GM21825 (cell line): ENCODE results near the gene PRM2.

Source experiments
- ATAC-seq: cut with Tn5 transposase; IDR thresholded peaks from one replicate; pipeline ENCODE4 v1.9.1; 2021; ENCODE audit warnings: mild to moderate bottlenecking, moderate library complexity; ENCODE audit not compliant: unreplicated experiment

PRM2 gene

DNA sequence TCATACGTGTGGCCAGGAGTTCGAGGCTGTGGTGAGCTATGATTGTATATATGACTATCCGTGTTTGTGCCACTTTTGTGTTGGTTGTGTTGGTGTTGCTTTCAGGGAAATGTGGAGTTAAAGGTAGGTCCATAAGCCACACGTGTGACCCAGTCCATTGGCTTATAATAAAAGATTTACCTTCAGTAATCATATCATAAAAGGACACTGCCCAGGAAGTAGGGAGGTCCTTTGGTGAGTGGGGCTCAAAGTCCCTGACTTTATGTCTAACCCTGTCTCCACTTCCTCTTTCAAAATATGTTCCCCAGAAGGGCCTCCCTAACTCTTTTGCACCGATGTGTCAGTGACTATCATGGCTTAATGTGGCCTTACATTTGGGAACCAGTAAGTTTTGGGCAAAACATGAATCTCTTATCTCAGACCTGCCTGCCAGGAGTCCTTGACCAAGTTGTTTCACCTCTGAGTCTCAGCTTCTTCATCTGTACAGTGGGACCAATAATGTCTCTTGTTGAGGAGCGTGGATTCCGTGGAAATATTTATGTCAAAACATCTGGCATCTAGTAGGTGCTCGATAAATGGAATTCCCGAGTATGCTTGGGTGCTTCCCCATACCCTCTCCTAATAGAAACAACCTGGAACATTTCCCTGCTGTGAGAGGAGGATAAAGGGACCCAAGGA, 12.0 kb downstream of the PRM2 start:
- no peak for ATAC-seq

DNA sequence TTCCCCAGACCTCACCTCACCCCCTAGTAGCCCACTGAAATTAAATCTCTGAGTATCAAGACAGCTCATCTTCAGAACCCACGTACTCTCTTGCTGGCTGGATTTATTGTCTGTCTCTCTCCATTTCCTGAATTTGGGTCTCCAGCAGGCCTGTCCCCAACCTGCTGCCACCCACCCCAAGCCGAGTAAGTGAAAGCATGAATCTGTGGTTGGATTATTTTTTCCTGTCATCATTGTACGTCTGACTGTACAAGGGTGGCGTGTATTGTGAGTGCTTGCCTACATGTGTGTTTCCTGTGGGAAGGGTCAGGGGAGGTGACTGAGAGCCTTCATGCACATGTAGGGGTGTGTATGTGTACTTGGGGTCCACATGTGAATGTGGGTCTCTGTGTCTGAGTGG, 12.5 kb downstream of the PRM2 start:
- ATAC-seq: no peak

GRCh38 chr16:11262915-11263314, 13.4 kb downstream of the PRM2 start:
- no peak for ATAC-seq

- ATAC-seq: no peak
Measured at GRCh38 chr16:11260596-11260966, 15.7 kb downstream of the PRM2 start.

DNA sequence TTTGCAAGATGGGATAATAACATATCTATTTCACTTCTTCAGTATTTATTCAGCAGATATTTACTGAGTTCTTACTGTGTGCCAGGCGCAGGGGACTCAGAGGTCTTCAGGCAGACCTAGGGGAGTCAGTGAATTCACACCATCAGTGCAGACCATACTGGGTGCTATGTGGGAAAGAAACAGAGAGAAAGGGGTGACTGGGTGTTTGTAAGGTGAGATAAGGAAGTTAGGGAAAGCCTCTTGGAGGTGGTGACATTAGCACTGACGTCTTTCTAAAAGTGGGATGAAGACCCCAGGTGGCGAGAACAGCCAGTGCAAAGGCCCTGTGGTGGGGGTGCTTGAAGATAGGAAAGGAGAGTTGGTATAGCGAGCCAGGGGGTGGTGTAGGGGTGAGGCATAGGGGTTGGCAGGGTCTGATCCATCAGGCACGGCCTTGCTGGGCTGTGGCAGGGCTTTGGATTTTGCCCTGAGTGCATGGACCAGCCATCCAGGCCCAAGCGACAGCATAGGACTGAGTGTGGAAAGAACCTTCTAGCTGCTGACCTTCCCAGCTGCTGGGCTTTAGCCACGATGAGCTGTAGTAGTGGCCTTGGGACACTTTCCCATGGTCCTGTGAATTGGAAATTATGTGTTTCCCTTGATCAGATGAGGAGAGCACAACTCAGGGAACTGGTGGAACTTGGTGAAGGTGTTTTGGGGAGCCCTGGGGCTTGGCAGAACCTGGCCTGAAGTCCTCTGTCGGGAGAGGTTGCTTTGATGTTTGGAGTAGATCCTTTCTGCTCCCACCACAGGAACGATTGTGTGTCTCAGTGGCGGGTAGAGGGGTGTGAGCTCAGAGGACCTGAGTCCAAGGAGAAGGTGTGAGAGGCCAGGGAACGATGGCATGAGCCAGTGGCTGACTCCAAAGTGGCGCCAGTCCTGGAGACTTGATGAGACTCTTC, 16.4 kb downstream of the PRM2 start:
- no peak for ATAC-seq

DNA sequence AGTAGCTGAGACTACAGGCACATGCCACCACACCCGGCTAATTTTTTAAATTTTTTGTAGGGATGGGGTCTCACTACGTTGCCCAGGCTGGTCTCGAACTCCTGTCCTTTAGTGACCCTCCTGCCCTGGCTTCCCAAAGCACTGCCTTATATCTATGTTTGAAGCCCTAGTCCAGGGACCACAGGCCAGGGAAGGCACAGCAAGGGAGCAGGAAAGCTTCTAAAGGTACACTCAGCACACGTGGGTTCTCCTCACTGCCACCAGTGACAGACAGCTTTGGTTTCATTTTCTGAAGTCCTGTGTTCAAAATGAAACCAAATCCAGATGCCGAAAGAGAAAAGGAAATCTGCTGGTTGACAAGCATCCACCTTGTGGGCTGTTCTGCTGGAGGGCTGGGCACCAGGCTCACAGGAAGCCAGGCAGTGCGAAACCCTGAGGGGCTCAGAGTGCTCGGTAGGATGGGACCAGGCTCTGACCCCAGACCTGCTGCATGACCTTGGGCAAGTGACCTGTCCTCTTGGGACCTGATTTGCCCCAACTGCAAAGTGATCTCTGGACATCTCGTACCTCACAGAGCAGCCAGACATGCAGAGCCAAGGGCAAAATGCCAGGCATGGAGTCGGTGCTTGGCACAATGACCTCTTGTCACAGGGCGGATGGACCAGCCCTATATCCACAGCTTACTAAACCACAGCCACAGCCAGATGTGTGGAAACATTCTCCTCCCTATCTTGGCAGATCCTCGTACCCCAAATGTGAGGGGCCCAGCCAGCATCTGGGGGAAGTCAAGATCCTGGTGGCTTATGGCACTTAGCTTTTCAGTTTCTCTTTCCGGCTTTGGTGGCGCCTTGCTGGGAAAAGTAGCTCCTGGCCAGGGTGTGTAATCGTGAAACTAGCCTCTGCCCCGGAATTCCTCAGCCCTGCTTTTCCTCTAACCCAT, 17.5 kb downstream of the PRM2 start:
- no peak for ATAC-seq

DNA sequence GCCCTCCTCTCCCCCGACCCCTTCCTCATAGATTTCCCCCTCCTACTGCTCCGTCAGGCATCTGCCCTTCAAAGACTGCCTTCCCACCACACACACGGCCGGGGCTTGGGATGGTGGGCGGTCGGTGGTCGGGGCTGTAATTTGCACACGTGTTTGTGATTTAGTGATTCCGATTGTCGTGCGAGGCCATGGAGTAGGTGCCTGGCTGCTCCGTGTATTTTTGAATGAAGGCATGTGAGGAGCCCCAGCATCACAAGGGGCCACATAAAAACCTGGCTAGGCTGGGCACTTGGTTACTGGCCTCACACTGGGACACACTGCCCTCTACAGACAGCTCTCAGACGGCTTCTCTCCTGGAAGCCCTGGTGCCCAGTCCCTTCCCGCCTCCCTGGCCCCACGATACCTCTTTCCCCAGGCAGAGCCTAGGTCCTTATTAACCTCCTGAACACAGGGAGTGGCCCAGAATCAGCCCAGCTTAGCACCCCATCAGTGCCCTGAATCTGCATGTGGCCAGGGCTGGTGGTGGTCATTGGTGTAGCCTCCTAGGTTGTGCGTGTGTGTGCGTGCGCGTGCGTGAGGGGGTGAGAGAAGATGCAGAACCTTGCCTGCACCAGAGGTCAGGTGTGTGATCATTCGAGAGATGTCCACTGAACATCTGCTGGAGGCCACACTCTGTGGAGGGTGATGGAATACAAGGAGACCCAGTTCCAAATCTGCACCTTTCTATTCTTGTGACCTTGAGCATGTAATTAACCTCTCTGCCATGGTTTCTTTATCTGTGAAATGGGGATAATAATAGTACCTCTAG, 18.9 kb downstream of the PRM2 start:
- ATAC-seq: no peak

GRCh38 chr16:11256661-11257130, 19.6 kb downstream of the PRM2 start:
- ATAC-seq: no peak

DNA sequence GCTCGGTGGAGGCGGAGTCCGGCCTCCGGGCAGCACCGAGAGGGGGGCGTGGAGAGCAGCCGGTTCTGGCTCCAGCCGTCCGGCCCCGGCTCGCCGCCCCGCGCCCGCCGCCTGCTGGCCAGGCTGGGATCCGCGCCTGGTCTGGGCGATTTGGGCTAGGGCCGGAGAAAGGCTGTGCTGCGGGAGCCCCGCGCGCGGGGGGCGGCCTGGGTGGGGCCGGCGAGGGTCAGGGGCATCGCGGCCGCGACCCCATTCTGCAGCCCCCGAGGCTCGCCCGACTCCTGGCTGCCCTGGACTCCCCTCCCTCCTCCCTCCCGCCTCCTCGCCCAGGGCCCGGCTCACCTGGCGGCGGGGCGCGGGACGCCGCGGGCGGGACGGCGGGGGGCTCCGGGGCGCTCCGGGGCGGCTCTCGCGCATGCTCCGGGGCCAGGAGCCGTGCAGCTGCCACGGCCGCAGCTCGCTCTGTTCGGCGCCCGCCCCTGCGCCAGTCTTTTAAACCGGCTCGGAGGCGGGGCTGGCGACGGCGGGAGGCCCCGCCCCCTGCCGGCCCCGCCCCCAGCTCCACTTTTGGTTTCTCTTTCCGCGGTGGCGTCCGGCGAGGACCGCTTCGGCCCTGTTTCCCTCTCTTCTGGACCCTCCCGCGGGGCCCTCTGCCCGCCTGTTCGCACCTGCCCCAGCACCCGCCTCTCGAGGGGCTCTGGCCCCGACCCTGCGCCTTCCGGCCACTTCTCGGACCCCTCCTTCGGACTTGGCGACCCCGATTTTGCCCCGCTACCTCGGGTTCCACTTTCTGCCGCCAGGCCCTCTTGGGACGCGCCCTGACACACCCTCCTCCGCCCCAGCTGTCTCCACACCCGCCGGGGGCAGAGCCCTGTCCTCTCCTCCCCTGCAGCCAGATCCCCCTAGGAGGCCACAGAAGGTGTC, 20.3 kb downstream of the PRM2 start, which contains the start of gene SOCS1:
SOCS1 (minus strand) TSS at position 468 of the 924 bp plus-strand sequence. CDS start 726 bp downstream, outside the sequence.
- ATAC-seq: peak; percentile 42

- peak; percentile 0 for ATAC-seq
Measured at GRCh38 chr16:11254913-11255736, 21.2 kb downstream of the PRM2 start.

DNA sequence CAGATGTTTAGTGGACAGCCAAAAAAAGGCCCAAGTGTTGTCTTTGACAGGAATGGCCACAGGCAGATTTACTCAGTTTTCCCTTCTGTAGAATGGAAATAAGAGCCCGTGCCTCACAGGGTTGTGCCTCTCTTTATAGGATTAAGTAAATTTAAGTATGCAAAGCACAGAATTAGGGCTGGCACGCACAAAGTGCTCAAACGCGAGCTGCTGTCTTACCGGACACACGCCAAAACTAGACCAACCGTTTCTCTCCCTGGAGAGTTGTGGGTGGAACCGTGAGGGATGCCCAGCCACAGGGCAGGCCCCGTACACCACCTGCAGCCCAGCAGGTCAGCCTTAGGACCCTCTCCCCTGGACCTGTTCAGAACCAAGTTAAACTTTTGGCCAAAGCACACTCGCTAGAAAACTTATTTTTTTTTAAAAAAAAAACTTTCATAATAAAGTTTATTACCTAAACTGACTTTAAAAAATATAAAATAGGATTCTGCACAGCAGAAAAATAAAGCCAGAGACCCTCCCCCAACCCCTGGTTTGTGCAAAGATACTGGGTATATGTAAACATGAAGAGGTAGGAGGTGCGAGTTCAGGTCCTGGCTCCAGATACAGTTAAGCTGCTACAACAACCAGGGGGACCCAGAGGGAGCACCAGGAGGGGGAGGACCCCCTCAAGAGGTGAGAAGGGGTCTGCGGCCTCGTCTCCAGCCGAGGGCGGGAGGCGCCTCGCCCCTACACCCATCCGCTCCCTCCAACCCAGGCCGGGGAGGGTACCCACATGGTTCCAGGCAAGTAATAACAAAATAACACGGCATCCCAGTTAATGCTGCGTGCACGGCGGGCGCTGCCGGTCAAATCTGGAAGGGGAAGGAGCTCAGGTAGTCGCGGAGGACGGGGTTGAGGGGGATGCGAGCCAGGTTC, 22.0 kb downstream of the PRM2 start:
- ATAC-seq: no peak

DNA sequence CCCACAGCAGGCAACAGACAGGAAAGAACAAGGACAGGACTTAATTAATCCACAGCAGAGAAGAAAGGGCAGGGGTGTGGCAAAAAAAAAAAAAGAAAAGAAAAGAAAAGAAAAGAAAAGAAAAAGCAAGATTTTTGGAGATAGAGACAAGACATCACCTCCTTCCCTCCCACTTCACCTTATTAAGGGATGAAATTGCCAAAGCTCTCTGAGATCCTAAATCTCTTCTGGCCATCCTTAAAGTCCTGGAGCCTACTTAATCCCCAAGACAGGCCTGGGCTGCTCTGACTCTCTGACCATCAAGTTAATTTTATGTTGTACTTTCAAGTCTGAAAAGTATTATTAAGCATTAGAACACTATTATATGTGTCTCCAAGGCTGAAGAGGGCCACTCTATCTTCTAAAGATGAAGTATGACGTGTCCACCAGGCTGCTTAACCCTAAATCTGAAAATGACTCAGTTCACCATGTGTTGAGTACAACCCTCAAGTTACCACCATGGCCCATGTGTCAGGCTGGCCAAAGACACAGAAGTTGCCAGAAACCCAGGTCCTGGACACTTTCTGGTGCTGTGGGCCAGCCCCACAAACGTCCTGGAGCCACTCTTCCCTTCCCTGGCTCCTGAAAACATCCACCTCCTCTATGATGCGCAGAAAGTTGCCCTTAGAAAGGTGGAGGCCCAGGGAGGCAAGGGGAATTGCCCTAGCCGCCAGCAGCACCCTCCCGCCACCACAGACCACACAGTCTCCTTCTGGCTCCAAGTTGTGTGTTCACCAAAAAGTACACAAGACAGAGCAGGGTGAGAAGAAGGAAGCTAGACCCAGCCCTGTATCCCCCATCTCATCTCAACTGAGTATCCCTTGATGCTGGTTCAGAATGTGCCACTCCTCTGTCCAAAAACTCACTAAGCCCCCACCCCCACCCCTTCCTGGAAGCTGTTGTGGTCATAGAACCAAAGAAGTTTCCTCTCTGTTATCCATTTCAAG, 23.0 kb downstream of the PRM2 start:
- ATAC-seq: no peak

GRCh38 chr16:11252482-11252931, 23.8 kb downstream of the PRM2 start:
- ATAC-seq: no peak

DNA sequence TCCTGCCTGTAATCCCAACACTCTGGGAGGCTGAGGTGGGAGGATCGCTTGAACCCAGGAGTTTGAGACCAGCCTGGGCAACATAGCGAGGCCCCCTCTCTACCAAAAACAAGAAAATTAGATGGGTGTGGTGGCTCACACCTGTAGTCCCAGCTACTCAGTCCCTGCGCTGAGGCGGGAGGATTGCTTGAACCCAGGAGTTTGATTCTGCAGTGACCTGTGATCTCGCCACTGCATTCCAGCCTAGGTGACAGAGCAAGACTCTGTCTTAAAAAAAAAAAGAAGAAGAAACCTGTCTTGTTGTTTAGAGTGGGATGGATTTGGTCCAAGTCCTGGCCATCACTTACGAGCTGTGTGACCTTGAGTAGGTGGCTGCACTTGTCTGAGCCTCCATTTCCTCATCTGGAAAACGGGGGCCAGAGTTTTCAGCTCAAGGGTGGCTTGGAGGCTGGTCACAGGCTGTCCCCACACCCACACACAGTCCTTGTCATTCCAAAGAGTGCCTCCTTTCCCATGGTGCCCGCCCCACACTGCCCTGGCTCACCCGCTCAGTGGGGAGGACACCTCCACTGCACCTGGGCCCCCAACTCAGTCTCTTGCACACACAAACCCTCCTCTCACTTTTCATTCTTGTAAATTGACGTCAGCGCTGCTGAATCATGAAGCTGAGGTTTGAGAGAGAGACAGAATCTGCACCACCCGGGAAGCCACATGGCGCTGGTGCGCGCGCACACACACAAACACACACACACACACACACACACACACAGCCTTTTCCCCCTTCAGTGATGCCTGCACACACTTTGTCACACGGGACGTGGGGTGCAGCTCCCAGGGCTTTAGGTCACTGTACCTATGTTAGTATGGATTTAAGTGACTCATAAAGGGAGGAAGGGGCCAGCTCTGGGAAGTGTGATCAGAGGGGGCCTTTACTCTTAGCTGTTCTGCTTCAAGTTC, 24.5 kb downstream of the PRM2 start:
- no peak for ATAC-seq
